Epithelial cell of esophagus (primary cell): Measurements from ENCODE around the gene GREM1.

ENCODE experiments used
- DNase-seq: peaks from one replicate; pipeline ENCODE4 v3.0.0; 2010; ENCODE audit warnings: low read depth
- H3K4me3 ChIP-seq: 2 replicates; pipeline ENCODE4 v1.5.1; 2011; ENCODE audit warnings: mild to moderate bottlenecking, low read length, control low read depth
- CTCF ChIP-seq: IDR thresholded peaks from 2 replicates; pipeline ENCODE4 v1.5.1; 2011; ENCODE audit warnings: low read depth, mild to moderate bottlenecking, low read length, control low read depth, inconsistent platforms; ENCODE audit not compliant: insufficient read depth; ENCODE audit errors: missing control alignments

Gene GREM1

GRCh38 chr15:32717426-32718226, at the start of gene GREM1:
TSS of gene GREM1 (plus strand) at chr15:32718004. CDS start at chr15:32730691, 12,687 bp downstream.
- H3K4me3 ChIP-seq, result peak within 1 kb of the TSS; percentile 19
- TF ChIP-seq CTCF, result no peak
- no peak for DNase-seq

- no peak for TF ChIP-seq CTCF
- H3K4me3 ChIP-seq, result no peak overlapping the region
- no peak for DNase-seq
Measured at GRCh38 chr15:32668942-32669341, 48.9 kb upstream of the GREM1 start.

GRCh38 chr15:32669896-32670611, 47.8 kb upstream of the GREM1 start:
- DNase-seq, result peak; percentile 55
- H3K4me3 ChIP-seq, result no peak overlapping the region
- TF ChIP-seq CTCF, result no peak

- H3K4me3 ChIP-seq, result no peak overlapping the region
- TF ChIP-seq CTCF, result no peak
- no peak for DNase-seq
Measured at GRCh38 chr15:32670623-32671022, 47.2 kb upstream of the GREM1 start.

- TF ChIP-seq CTCF, result no peak
- no peak overlapping the region for H3K4me3 ChIP-seq
- DNase-seq, result no peak
Measured at GRCh38 chr15:32671339-32672325, 46.2 kb upstream of the GREM1 start.

GRCh38 chr15:32674681-32675080, 43.1 kb upstream of the GREM1 start:
- H3K4me3 ChIP-seq, result no peak overlapping the region
- no peak for DNase-seq
- TF ChIP-seq CTCF, result no peak
